Measurements from ENCODE around the gene HEXD. TPM values are rescaled to one million over a fixed set of nuclear protein-coding genes. Genes with fewer than 3 reads are reported as not detected.

Gene HEXD
- total and polyA plus RNA-seq, 10 of the 15 experiments (the other 5 are each of a cell fraction or from before 2014, with no cell fraction given): 1.6 to 24.2 (median 7.0) TPM

DNA sequence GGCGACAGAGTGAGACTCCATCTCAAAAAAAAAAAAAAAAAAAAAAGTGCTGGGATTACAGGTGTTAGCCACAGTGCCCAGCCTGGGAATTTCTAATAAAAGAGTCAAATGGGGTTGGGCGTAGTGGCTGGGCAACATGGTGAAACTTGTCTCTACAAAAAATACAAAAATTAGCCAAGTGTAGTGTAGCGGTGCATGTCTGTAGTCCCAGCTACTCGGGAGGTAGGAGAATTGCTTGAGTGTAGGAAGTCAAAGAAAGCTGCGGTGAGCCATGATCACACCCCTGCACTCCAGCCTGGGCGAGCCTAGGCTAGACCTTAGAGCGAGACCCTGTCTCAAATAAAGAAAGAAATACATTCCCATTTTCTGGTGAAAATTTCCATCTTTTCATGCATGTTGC lies 48.9 kb upstream of the HEXD start (continued):
- TF ChIP-seq CBX5 (IDR thresholded peaks at IDR 0.05; ENCODE audit: low read depth) (no peak), SPI1 (IDR thresholded peaks at IDR 0.05; ENCODE audit: borderline replicate concordance, insufficient read depth, low read depth, low read length) (no peak), CREM (IDR thresholded peaks at IDR 0.05; ENCODE audit: low read depth) (no peak)

- Histone ChIP-seq H3K27me3 (replicated peaks in 1 of 2; ENCODE audit: control insufficient read depth in 2 of 2, insufficient read depth in 2 of 2, low read length in 1 of 2) (peaks cover 0 to 4% of the 10 kb centered on the region in 2 experiments; a peak in 2 of 4 replicates), H3K4me2 (ENCODE audit: control insufficient read depth, insufficient read depth) (peak overlapping the region; percentile 12), H3K9ac (ENCODE audit: control insufficient read depth, insufficient read depth, low read length) (0 out of 2 replicates have a peak overlapping the region, but pooled peaks have one; percentile 1), H3K4me3 (peak overlapping the region; percentile 36; the same call in 1 of the 2 replicates), H2AFZ (ENCODE audit: control insufficient read depth, low read depth, low read length) (no peak overlapping the region), H3K9me3 (replicated peaks; ENCODE audit: control insufficient read depth, insufficient read depth, low read length) (no peaks in the 10 kb centered on the region), H3K4me1 (ENCODE audit: control insufficient read depth, insufficient read depth, low read length) (peaks cover 12% of the 10 kb centered on the region), H4K20me1 (ENCODE audit: control insufficient read depth, insufficient read depth) (no peaks in the 10 kb centered on the region), H3K79me2 (ENCODE audit: control insufficient read depth, insufficient read depth, low read length) (no peaks in the 10 kb centered on the region), H3K27ac (ENCODE audit: control insufficient read depth, insufficient read depth) (no peak overlapping the region), H3K36me3 (ENCODE audit: control insufficient read depth in 2 of 2, insufficient read depth in 2 of 2, low read length in 1 of 2) (no peaks in the 10 kb centered on the region)
- intact Hi-C loops (cut with micrococcal nuclease; ENCODE audit: unreplicated experiment) (no loop called here), in situ Hi-C loops (cut with MboI) (no loop called here)
- ChIA-PET SMC1A (ENCODE audit: uncharacterized antibody, unreplicated experiment) (interaction anchor here (0.7 to 1.2 kb wide), 3 partner anchors 30 to 78 kb away, joined by 3 read pairs; partner anchors contain the start of gene HEXD), CTCF (interaction anchor here (0.6 to 2.5 kb wide), 4 partner anchors 13 to 80 kb away, joined by 3 to 8 read pairs (median 4); no protein-coding TSS in a partner anchor), RAD21 (ENCODE audit: unreplicated experiment) (interaction anchor here (1.1 to 1.5 kb wide), 5 partner anchors 20 to 129 kb away, joined by 3 to 5 read pairs (median 3); no protein-coding TSS in a partner anchor), POLR2A (interaction anchor here (0.8 to 1.3 kb wide), 4 partner anchors 31 to 157 kb away, joined by 3 read pairs; no protein-coding TSS in a partner anchor)
- no TSS peak for BruUV-seq (replicated peaks)
- peak; percentile 62 for FAIRE-seq
- TF ChIP-seq EGR1 (IDR thresholded peaks at IDR 0.05; ENCODE audit: borderline replicate concordance in 1 of 2, low read depth in 2 of 2, low read length in 2 of 2): peak in 1 of 2 experiments; percentile 27; a peak in 1 of 3 replicates
- 0 out of 2 replicates have a peak, but pooled peaks have one; percentile 43 for TF ChIP-seq NR2F1 (conservative IDR thresholded peaks at IDR 0.05)
- TF ChIP-seq EED (IDR thresholded peaks at IDR 0.05; ENCODE audit: low read depth): peak; percentile 28; the same call in 1 of the 2 replicates
- TF ChIP-seq IKZF2 (IDR thresholded peaks at IDR 0.05): peak in 1 of 2 experiments; percentile 16; a peak in 1 of 4 replicates
- TF ChIP-seq BHLHE40 (IDR thresholded peaks at IDR 0.05; ENCODE audit: borderline replicate concordance in 1 of 2, low read depth in 2 of 2, low read length in 1 of 2): 0 out of 4 replicates have a peak, but pooled peaks of 1 of the 2 experiments have one; percentile 47
- peak; percentile 44; the same call in 1 of the 2 replicates for TF ChIP-seq IKZF1 (conservative IDR thresholded peaks at IDR 0.05)
- no peak for TF ChIP-seq POU2F2 (IDR thresholded peaks at IDR 0.05; ENCODE audit: borderline replicate concordance, low read depth, low read length)
- no peak for TF ChIP-seq NFIC (IDR thresholded peaks at IDR 0.05; ENCODE audit: low read depth, low read length)
- no peak for DNase-seq (ENCODE audit: low read depth, low spot score)
- ATAC-seq: peak; percentile 65
- WGBS (ENCODE audit: insufficient coverage, insufficient replicate concordance, low lambda C conversion rate, missing lambda C conversion rate): 4% methylated on average over 38 of the region's 38 CpGs
Measured at GRCh38 chr17:82370471-82371332, 47.4 kb upstream of the HEXD start.

All from GM12878 (cell line).